KMS-11 (cell line): ENCODE results near the gene SYK.
"Not testable (repeated sequence)": the region's sequence is repeated elsewhere in the genome, so short reads cannot be mapped to it uniquely, and the experiment has no call there.

Experiments
- H2AFZ ChIP-seq: fragments of 200-600 bp; sonication (generic); 2 replicates; pipeline ENCODE4 v1.6.1; 2016; ENCODE audit warnings: antibody characterized with exemption, mixed run types, low read depth
- H3K27ac ChIP-seq: fragments of 200-600 bp; sonication (generic); 2 replicates; pipeline ENCODE4 v1.6.1; 2016; ENCODE audit warnings: mild to moderate bottlenecking, mixed run types
- H3K27me3 ChIP-seq: fragments of 200-600 bp; sonication (generic); 2 replicates; pipeline ENCODE4 v1.6.1; 2017; ENCODE audit warnings: mild to moderate bottlenecking, low read depth, mixed run types, moderate library complexity; ENCODE audit not compliant: insufficient read depth
- H3K36me3 ChIP-seq: fragments of 200-600 bp; sonication (generic); 2 replicates; pipeline ENCODE4 v1.6.1; 2017; ENCODE audit warnings: mild to moderate bottlenecking, mixed run types; ENCODE audit not compliant: insufficient read depth
- H3K4me1 ChIP-seq: fragments of 200-600 bp; sonication (generic); 2 replicates; pipeline ENCODE4 v1.6.1; 2016; ENCODE audit warnings: mild to moderate bottlenecking, low read depth, mixed run types; ENCODE audit not compliant: poor library complexity, severe bottlenecking
- H3K4me2 ChIP-seq: fragments of 200-600 bp; sonication (generic); 2 replicates; pipeline ENCODE4 v1.7.0; 2016; ENCODE audit warnings: mild to moderate bottlenecking, mixed run types
- H3K4me3 ChIP-seq: fragments of 200-600 bp; sonication (generic); IDR thresholded peaks from 2 replicates; pipeline ENCODE4 v1.6.1; 2017; ENCODE audit warnings: low read depth, low read length, mixed read lengths; ENCODE audit not compliant: insufficient read depth
- H3K79me2 ChIP-seq: fragments of 200-600 bp; sonication (generic); 2 replicates; pipeline ENCODE4 v1.6.1; 2016; ENCODE audit warnings: low read depth, mixed run types; ENCODE audit not compliant: insufficient read depth
- H3K9ac ChIP-seq: fragments of 200-600 bp; sonication (generic); 2 replicates; pipeline ENCODE4 v1.6.1; 2016; ENCODE audit warnings: mild to moderate bottlenecking, mixed run types
- H4K20me1 ChIP-seq: fragments of 200-600 bp; sonication (generic); 2 replicates; pipeline ENCODE4 v1.6.1; 2016; ENCODE audit warnings: mild to moderate bottlenecking, mixed run types; ENCODE audit not compliant: insufficient read depth
- CTCF ChIP-seq: fragments of 200-600 bp; sonication (generic); conservative IDR thresholded peaks from 2 replicates; pipeline ENCODE4 v1.6.1; 2017; ENCODE audit warnings: low read depth, mild to moderate bottlenecking, antibody characterized with exemption, low read length, moderate library complexity, mixed read lengths

Gene SYK

GRCh38 chr9:90789408-90789807 is 12.2 kb upstream of the SYK start:
- no peak overlapping the region for H3K4me2 ChIP-seq
- H3K36me3 ChIP-seq, result no peaks in the 10 kb centered on the region
- H3K27ac ChIP-seq, result no peak overlapping the region
- TF ChIP-seq CTCF, result no peak
- no peak overlapping the region for H2AFZ ChIP-seq
- H3K27me3 ChIP-seq, result no peaks in the 10 kb centered on the region
- H3K79me2 ChIP-seq, result no peaks in the 10 kb centered on the region
- H3K4me1 ChIP-seq, result no peaks in the 10 kb centered on the region
- no peak overlapping the region for H3K4me3 ChIP-seq
- no peaks in the 10 kb centered on the region for H4K20me1 ChIP-seq
- no peak overlapping the region for H3K9ac ChIP-seq

GRCh38 chr9:90789862-90790261 is 11.8 kb upstream of the SYK start:
- H3K27me3 ChIP-seq, result no peaks in the 10 kb centered on the region
- H3K4me1 ChIP-seq, result no peaks in the 10 kb centered on the region
- H3K36me3 ChIP-seq, result no peaks in the 10 kb centered on the region
- no peaks in the 10 kb centered on the region for H3K79me2 ChIP-seq
- no peaks in the 10 kb centered on the region for H4K20me1 ChIP-seq
- H3K4me2 ChIP-seq, result no peak overlapping the region
- H2AFZ ChIP-seq, result no peak overlapping the region
- no peak for TF ChIP-seq CTCF
- no peak overlapping the region for H3K4me3 ChIP-seq
- no peak overlapping the region for H3K27ac ChIP-seq
- no peak overlapping the region for H3K9ac ChIP-seq

- not testable (repeated sequence) for H3K9ac ChIP-seq, H3K27me3 ChIP-seq, H4K20me1 ChIP-seq, H3K4me1 ChIP-seq, H3K4me2 ChIP-seq, H3K36me3 ChIP-seq, H3K4me3 ChIP-seq, H2AFZ ChIP-seq, H3K27ac ChIP-seq, H3K79me2 ChIP-seq
Measured at GRCh38 chr9:90793024-90793423, 8.6 kb upstream of the SYK start.

GRCh38 chr9:90793729-90794128 is 7.9 kb upstream of the SYK start:
- H3K27me3 ChIP-seq, result no peaks in the 10 kb centered on the region
- no peak overlapping the region for H2AFZ ChIP-seq
- H3K36me3 ChIP-seq, result no peaks in the 10 kb centered on the region
- H3K9ac ChIP-seq, result no peak overlapping the region
- H3K4me1 ChIP-seq, result no peaks in the 10 kb centered on the region
- H3K4me3 ChIP-seq, result no peak overlapping the region
- TF ChIP-seq CTCF, result no peak
- no peak overlapping the region for H3K4me2 ChIP-seq
- no peak overlapping the region for H3K27ac ChIP-seq
- no peaks in the 10 kb centered on the region for H3K79me2 ChIP-seq
- no peaks in the 10 kb centered on the region for H4K20me1 ChIP-seq

- no peaks in the 10 kb centered on the region for H3K27me3 ChIP-seq
- H4K20me1 ChIP-seq, result no peaks in the 10 kb centered on the region
- H3K4me1 ChIP-seq, result no peaks in the 10 kb centered on the region
- no peak overlapping the region for H3K4me3 ChIP-seq
- H3K36me3 ChIP-seq, result no peaks in the 10 kb centered on the region
- no peak overlapping the region for H2AFZ ChIP-seq
- no peak overlapping the region for H3K27ac ChIP-seq
- TF ChIP-seq CTCF, result no peak
- no peaks in the 10 kb centered on the region for H3K79me2 ChIP-seq
- no peak overlapping the region for H3K4me2 ChIP-seq
- no peak overlapping the region for H3K9ac ChIP-seq
Measured at GRCh38 chr9:90795084-90795483, 6.5 kb upstream of the SYK start.
